SK-N-MC (cell line): ENCODE data around the gene FOXP1.

Experiments
- EZH2 ChIP-seq: fragments of 200-600 bp; sonication (generic); IDR thresholded peaks from one replicate; pipeline ENCODE4 v1.6.1; 2017; ENCODE audit warnings: antibody characterized with exemption
- FOXP2 ChIP-seq: optimal IDR thresholded peaks from 2 replicates; pipeline ENCODE3; 2011; ENCODE audit warnings: mild to moderate bottlenecking, moderate library complexity; ENCODE audit not compliant: insufficient read depth; ENCODE audit errors: extremely low read length, control extremely low read depth
- POLR2AphosphoS5 ChIP-seq: IDR thresholded peaks from 2 replicates; pipeline ENCODE4 v1.6.1; 2012; ENCODE audit warnings: mild to moderate bottlenecking, low read depth, low read length, borderline replicate concordance

GRCh38 chr3:71232175-71232679 is 351.3 kb downstream of the FOXP1 start:
- TF ChIP-seq EZH2: no peak
- TF ChIP-seq POLR2AphosphoS5: no peak
- TF ChIP-seq FOXP2: no peak
